Limb (tissue), 2 donors: Measurements from ENCODE around the gene SLC39A11.
"Not testable (repeated sequence)": the region's sequence is repeated elsewhere in the genome, so short reads cannot be mapped to it uniquely, and the experiment has no call there.

Experiments used
- DNase-seq, 2 donors: peaks; one replicate each; pipeline ENCODE4 v3.0.0-alpha.2; 2016; ENCODE audit errors: extremely low spot score in 2 of 2

The SLC39A11 gene

GRCh38 chr17:72719578-72720493, 372.7 kb downstream of the SLC39A11 start:
- peak in 1 of 2 donors; percentile 54 for DNase-seq

GRCh38 chr17:72719206-72719577, 373.3 kb downstream of the SLC39A11 start:
- no peak for DNase-seq

- no peak for DNase-seq
Observed at GRCh38 chr17:72717676-72718075, 374.8 kb downstream of the SLC39A11 start.

DNA sequence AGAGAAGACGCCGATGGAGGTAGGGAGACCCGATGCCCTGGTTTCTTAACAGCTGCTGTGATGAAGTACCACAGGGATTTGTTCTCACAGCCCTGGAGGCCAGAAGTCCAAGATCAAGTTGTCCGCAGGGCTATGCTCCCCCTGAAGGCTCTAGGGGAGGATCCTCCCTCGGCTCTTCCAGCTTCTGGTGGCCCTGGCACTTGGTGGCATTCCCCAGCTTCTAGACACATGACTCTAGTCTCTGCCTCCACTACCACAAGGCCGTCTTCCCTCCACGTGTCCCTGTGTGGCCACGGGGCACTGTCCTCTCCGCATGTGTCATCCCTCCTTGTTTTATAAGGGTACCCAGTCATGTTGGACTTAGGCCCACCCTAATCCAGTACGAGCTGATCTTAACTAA, 375.2 kb downstream of the SLC39A11 start:
- no peak for DNase-seq

DNA sequence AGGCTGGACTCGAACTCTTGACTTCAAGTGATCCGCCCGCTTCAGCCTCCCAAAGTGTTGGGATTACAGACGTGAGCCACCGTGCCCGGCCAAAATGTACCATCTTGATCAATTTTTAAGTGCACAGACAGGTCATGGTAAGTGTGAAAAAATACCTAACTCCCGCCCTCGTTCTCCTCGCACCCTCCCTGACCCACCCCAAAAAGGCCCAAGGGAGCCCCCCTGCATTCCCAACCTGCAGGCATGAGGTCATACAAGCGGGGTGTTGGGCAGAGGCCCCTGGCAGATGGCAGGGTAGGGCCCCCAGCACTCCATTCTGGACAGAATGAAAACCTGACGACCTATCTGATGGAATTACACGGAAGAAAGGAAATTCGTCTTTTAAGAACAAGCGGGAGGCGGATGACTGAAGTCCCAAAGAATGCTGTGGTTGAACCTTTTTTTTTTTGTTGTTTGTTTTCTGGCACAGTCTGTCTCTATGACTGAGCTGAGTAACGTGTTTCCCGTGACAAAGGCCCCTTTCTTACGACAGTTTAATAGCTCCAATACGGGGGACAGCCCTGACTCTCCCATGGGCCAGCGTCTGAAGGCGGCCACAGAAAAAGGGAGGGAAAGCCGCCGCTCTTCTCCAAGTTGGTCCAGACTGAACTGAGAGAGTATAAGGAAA, 376.4 kb downstream of the SLC39A11 start:
- peak in 1 of 2 donors; percentile 47 for DNase-seq

DNA sequence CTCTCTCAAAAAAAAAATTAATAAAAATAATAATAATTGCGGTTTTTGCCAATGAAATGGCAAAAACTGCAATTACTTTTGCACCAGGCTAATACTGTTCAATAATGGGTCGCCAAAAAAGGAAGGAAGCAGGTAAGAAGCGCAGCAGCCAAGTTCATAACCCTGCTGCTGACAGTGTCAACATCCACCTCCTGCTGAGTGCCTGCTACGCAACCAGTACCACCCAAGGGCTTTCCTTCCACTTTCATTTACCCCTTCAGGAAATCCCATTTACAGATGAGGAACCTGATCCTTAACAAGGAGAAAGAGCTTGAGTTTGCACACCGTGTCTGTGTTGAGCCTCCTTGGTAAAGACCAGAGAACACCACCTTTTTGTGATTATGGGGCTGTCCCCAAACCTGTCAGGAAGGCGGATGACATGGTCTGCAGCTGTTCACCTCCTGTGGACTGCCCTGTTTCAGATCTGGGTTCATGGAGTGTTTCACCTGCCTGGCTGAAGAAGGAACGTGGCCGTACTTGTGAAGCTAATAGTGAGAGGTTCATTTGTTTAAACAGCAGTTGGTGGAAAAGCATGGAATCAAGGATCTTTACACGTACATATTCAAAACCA, 378.0 kb downstream of the SLC39A11 start:
- no peak for DNase-seq

- no peak for DNase-seq
Observed at GRCh38 chr17:72713701-72714100, 378.8 kb downstream of the SLC39A11 start.

DNA sequence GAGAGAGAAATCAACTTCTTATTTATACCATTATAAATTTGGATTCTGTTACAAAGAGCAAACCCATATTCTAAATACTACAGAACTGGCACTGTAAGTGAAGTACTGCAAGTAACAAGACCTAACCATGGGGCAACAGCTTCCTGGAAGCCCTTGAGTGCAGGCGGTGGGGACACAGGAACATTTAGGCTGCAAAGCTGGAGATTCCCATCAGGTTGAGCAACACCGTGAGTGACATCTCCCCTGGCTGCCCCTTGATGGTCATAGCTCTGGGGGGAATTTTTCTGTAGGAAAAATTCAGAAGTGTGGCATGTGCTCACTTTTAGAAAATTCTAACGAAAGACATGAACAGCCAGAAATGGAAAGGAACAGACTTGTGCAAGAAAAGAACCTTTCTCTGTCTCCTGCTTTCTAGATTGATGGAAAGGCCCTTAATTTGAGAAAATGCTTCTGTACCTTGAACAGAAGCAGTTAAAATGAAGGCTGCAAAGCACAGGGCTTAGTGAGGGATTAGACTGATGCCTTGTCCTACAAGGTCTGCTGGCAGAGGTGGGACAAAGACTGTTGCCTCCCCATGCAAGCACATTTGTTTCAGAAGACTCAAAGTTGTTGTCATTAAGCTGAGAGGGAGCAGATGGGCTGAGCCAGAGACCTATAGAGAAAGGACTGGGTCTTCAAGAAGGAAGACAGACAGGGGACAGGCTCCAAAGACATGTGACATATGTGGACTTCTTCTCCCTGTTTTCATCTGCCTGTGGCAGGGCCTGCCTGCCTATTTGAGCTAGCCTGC, 380.8 kb downstream of the SLC39A11 start:
- no peak for DNase-seq

DNA sequence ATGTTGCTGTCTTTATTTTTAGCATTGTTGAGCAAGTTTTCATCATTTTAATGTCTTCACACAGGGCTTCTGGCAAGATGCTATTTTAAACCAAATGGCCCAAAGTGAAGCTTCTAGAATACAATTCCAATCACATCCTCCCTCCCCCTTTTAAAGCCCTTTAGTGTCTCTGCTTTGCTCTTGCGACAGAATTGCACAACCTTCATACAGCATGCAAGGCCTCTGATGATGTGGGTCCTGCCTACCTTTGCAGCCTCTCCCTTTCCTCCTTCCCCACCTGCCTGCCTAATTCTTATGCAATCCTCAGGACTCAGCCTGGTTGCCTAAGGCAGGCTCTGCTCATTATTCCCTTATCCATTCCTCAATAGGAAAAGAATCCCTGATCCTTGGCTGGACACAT, 381.7 kb downstream of the SLC39A11 start:
- DNase-seq = no peak

DNA sequence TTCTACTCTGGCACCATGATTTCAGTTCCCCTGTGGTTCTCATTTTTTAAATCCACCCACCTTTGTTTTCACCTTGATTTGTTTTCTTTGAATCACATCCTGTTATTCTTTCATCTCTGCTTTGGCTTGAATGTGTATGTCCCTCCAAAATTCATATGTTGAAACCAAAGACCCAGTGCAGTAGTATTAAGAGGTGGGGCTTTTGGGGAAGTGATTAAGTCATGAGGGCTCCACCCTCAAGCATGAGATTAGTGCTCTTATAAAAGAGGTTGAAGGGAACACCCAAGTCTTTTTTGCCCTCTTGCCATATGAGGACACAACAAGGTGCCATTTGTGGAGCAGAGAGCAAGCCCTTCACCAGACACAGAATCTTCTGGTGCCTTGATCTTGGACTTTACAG, 382.3 kb downstream of the SLC39A11 start:
- no peak for DNase-seq

- DNase-seq = not testable (repeated sequence)
Observed at GRCh38 chr17:72708682-72709081, 383.8 kb downstream of the SLC39A11 start.

GRCh38 chr17:72707881-72708280, 384.6 kb downstream of the SLC39A11 start:
- DNase-seq = no peak

GRCh38 chr17:72706396-72706981, 386.0 kb downstream of the SLC39A11 start:
- DNase-seq = no peak

DNA sequence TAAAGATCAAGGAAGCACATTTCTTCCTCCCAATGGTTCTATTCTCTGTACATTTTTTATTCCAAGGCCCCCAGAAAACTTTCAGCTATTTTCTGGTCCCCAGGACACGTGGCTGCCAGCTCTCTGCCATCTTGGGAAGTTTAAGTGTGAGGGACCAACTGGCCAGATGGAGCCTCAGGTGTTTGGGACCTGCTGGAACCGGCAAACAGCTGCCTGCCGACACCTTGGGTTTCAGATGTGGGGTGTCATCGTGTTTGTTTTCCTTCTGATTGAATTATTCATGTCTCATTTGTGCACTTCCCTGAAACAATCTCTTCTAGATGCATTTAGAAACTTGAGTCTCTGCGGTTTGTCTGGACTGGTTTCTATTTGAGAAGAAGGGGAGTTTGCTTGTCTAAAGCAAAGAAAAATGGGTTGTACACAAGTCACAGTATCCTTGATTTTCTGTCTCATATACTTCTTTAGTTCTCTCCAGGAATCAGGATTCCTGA, 386.5 kb downstream of the SLC39A11 start:
- no peak for DNase-seq

- DNase-seq = no peak
Observed at GRCh38 chr17:72702998-72703397, 389.5 kb downstream of the SLC39A11 start.

DNA sequence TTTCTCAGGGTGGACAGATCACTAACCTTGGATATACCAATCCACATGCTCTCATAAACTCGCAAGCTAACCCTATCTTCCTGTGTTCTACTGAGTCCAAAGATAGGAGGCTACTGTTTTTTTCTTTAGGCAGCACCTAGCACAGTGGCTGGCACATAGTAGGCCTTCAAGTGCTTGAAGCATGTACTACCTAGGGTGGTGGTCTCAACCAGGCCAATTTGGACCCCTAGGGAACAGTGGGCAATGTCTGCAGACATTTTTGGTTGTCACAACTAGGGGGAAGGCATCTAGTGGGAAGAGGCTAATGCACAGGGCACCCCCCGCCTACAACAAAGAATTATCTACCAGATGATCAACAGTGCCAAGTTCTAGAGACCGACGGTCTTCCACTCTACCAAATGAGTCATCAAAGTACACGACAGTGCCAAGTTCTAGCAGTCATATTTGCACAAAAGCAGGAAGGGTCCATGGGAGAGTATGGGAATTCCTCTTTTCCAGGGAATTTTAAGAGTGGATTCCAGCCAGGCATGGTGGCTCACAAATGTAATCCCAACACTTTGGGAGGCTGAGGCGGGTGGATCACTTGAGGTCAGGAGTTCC, 390.3 kb downstream of the SLC39A11 start:
- no peak for DNase-seq

DNA sequence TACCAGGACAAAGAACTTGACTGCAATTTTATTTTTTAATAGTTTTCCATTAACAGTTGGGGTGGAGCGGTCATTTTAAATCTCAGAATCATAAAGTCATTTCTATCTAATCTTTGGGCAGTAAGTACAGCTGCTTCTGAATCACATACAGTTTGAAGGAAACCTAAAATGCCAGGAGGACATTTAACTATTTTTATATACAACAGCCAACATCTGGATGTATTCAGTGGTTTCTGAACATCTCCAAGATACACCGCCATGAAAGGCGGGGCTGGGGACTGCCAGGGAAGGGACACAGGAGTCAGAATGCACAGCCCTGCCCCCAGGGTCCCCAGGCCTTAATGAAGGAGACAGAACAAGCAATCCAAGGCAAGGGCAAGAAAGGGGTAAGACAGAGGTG, 392.3 kb downstream of the SLC39A11 start:
- DNase-seq = no peak

DNA sequence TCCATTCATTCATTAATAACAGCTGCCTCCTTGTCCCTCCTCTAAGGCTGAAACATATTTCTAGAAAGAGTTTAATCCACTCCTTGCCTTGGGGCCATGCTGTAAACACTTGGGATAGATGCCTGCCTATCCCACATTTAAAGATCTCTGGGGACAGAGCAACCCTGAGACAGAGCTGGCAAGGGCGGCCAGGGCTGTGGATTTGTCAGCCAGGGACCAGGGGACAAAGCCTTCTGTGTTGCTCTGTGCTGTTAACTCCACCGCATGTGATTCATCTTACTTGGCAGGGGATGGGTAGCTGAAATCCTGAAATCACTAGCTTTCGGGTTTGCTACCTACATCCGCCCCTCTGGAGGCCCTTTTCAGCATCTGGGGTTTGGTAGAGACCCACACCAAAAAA, 392.9 kb downstream of the SLC39A11 start:
- no peak for DNase-seq

- no peak for DNase-seq
Observed at GRCh38 chr17:72697602-72698146, 394.8 kb downstream of the SLC39A11 start.

DNA sequence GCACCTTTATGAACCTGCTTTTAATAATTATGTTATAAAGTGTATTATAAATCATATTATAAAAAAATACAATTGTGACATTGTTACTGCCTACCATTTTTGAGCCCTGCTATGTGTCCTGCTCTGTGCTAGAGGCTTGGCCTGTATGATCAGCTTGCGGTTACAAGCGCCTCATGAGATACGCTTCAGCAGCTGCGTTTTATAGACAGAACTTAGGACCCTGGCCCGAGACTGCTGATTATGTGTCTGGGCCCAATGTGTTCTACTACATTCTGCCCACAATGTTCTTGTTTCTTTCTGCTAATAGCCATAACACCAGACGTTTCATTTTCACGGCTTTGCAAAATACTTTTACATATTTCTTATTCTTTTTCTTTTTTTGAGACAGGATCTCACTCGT, 395.8 kb downstream of the SLC39A11 start:
- no peak for DNase-seq
